GM18498 (cell line): ENCODE data around the gene GTPBP3.
A peak's percentile ranks its signal among the peaks of the same experiment; 100 is the strongest.
"Not testable (repeated sequence)": the region's sequence is repeated elsewhere in the genome, so short reads cannot be mapped to it uniquely, and the experiment has no call there.

Experiments
- ATAC-seq: cut with Tn5 transposase; IDR thresholded peaks from one replicate; pipeline ENCODE4 v1.9.1; 2021; ENCODE audit warnings: mild to moderate bottlenecking, moderate library complexity; ENCODE audit not compliant: unreplicated experiment

GTPBP3 gene

GRCh38 chr19:17341386-17341785 lies 4.0 kb downstream of the GTPBP3 start:
- ATAC-seq: no peak

GRCh38 chr19:17341845-17342244 lies 4.5 kb downstream of the GTPBP3 start:
- no peak for ATAC-seq

- no peak for ATAC-seq
Observed at GRCh38 chr19:17346109-17346671, 8.8 kb downstream of the GTPBP3 start.

- no peak for ATAC-seq
Observed at GRCh38 chr19:17347361-17347760, 10.0 kb downstream of the GTPBP3 start.

GRCh38 chr19:17347877-17348276 lies 10.5 kb downstream of the GTPBP3 start:
- ATAC-seq: no peak

GRCh38 chr19:17348700-17349099 lies 11.3 kb downstream of the GTPBP3 start:
- ATAC-seq: no peak

GRCh38 chr19:17351815-17352435 lies 14.6 kb downstream of the GTPBP3 start:
- no peak for ATAC-seq

GRCh38 chr19:17352608-17353280 lies 15.4 kb downstream of the GTPBP3 start:
- no peak for ATAC-seq

- ATAC-seq: no peak
Observed at GRCh38 chr19:17353386-17353785, 16.0 kb downstream of the GTPBP3 start.

GRCh38 chr19:17357078-17357666 lies 19.8 kb downstream of the GTPBP3 start:
- ATAC-seq: no peak

- ATAC-seq: no peak
Observed at GRCh38 chr19:17357724-17358123, 20.4 kb downstream of the GTPBP3 start.

- no peak for ATAC-seq
Observed at GRCh38 chr19:17358395-17358794, 21.0 kb downstream of the GTPBP3 start.

- no peak for ATAC-seq
Observed at GRCh38 chr19:17359905-17360800, 22.8 kb downstream of the GTPBP3 start.

GRCh38 chr19:17363852-17364605 lies 26.7 kb downstream of the GTPBP3 start:
- not testable (repeated sequence) for ATAC-seq

GRCh38 chr19:17365361-17365760 lies 28.0 kb downstream of the GTPBP3 start:
- no peak for ATAC-seq

GRCh38 chr19:17370026-17370587 lies 32.8 kb downstream of the GTPBP3 start:
- ATAC-seq: peak; percentile 82

- no peak for ATAC-seq
Observed at GRCh38 chr19:17376935-17377600, 39.7 kb downstream of the GTPBP3 start, which contains the start of gene PLVAP. TSS of gene PLVAP (minus strand) at chr19:17377342. CDS start at chr19:17377288, 54 bp downstream.

- ATAC-seq: no peak
Observed at GRCh38 chr19:17378271-17378670, 40.9 kb downstream of the GTPBP3 start.

- ATAC-seq: no peak
Observed at GRCh38 chr19:17379221-17379631, 41.9 kb downstream of the GTPBP3 start.
